ENCODE measurements around the gene FOXO1. TPM values are rescaled to one million over a fixed set of nuclear protein-coding genes. Genes with fewer than 3 reads are reported as not detected.

Gene FOXO1
- total RNA-seq, 1 experiment from 2014 or later = 12.2 TPM

GRCh38 chr13:40661875-40662665 is 4.4 kb downstream of the FOXO1 start:
- Histone ChIP-seq H3K9ac (ENCODE audit: low read length) (no peak overlapping the region), H3K9me2 (ENCODE audit: insufficient read depth) (no peaks in the 10 kb centered on the region), H3K36me3 (ENCODE audit: control insufficient read depth in 1 of 2, insufficient read depth in 2 of 2, low read length in 2 of 2) (no peaks in the 10 kb centered on the region), H3K4me3 (replicated peaks in 1 of 2; ENCODE audit: low read depth in 1 of 2, low read length in 2 of 2) (no peak overlapping the region), H3K4me2 (ENCODE audit: low read length) (no peak overlapping the region; the same call in 1 of the 2 replicates), H3K4me1 (ENCODE audit: control insufficient read depth in 1 of 2, insufficient read depth in 2 of 2, low read length in 2 of 2) (peaks cover 14 to 22% of the 10 kb centered on the region in 2 experiments), H3K79me2 (ENCODE audit: insufficient read depth, low read length) (peaks cover 53% of the 10 kb centered on the region), H3K27ac (ENCODE audit: low read depth, low read length) (no peak overlapping the region), H2AFZ (ENCODE audit: low read depth, low read length, poor library complexity, severe bottlenecking) (no peak overlapping the region), H3K27me3 (ENCODE audit: insufficient read depth, low read length) (no peaks in the 10 kb centered on the region), H4K20me1 (ENCODE audit: insufficient read depth) (no peaks in the 10 kb centered on the region), H3K9me3 (ENCODE audit: control insufficient read depth in 1 of 2, insufficient read depth in 1 of 2, low read depth in 1 of 2, low read length in 2 of 2) (no peaks in the 10 kb centered on the region)
- DNase-seq (ENCODE audit: low read depth, low spot score) = no peak
- TF ChIP-seq RAD21 (IDR thresholded peaks at IDR 0.05; ENCODE audit: low read depth) (no peak), CEBPB (IDR thresholded peaks at IDR 0.05; ENCODE audit: low read depth) (no peak), ZFX (IDR thresholded peaks at IDR 0.05) (no peak), YY1 (IDR thresholded peaks at IDR 0.05; ENCODE audit: extremely low read depth, insufficient replicate concordance, low read depth, low read length) (no peak), EZH2phosphoT487 (IDR thresholded peaks at IDR 0.05; ENCODE audit: borderline replicate concordance) (no peak), EZH2 (IDR thresholded peaks at IDR 0.05) (no peak), TCF7L2 (IDR thresholded peaks at IDR 0.05; ENCODE audit: borderline replicate concordance, extremely low read depth, insufficient read depth, insufficient read length) (no peak), SIN3A (IDR thresholded peaks at IDR 0.05; ENCODE audit: low read depth) (no peak), ELF1 (IDR thresholded peaks at IDR 0.05; ENCODE audit: borderline replicate concordance, low read depth) (no peak), POLR2A (IDR thresholded peaks at IDR 0.05; ENCODE audit: borderline replicate concordance, extremely low read depth, insufficient read depth, insufficient read length) (no peak), CTCF (IDR thresholded peaks at IDR 0.05 in 2 of 3, conservative IDR thresholded peaks at IDR 0.05 in 1 of 3; ENCODE audit: borderline replicate concordance in 1 of 3, insufficient read depth in 1 of 3, low read depth in 2 of 3, low read length in 2 of 3) (no peak), ZNF274 (IDR thresholded peaks at IDR 0.05; ENCODE audit: low read depth, low read length) (no peak), POLR2AphosphoS5 (IDR thresholded peaks at IDR 0.05; ENCODE audit: low read depth, low read length) (no peak), SRF (IDR thresholded peaks at IDR 0.05; ENCODE audit: low read depth) (no peak), JUND (IDR thresholded peaks at IDR 0.05) (no peak), FOSL1 (IDR thresholded peaks at IDR 0.05; ENCODE audit: low read depth) (no peak), MAX (IDR thresholded peaks at IDR 0.05) (no peak), CBX3 (IDR thresholded peaks at IDR 0.05; ENCODE audit: low read depth) (no peak), ATF3 (IDR thresholded peaks at IDR 0.05) (no peak)
- TF ChIP-seq, protein P1, sequence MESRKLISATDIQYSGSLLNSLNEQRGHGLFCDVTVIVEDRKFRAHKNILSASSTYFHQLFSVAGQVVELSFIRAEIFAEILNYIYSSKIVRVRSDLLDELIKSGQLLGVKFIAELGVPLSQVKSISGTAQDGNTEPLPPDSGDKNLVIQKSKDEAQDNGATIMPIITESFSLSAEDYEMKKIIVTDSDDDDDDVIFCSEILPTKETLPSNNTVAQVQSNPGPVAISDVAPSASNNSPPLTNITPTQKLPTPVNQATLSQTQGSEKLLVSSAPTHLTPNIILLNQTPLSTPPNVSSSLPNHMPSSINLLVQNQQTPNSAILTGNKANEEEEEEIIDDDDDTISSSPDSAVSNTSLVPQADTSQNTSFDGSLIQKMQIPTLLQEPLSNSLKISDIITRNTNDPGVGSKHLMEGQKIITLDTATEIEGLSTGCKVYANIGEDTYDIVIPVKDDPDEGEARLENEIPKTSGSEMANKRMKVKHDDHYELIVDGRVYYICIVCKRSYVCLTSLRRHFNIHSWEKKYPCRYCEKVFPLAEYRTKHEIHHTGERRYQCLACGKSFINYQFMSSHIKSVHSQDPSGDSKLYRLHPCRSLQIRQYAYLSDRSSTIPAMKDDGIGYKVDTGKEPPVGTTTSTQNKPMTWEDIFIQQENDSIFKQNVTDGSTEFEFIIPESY (IDR thresholded peaks at IDR 0.05; ENCODE audit: extremely low read depth, insufficient replicate concordance, low read length) = no peak
- ChIA-PET POLR2A (interaction anchor here (0.7 kb wide), 1 partner anchor 1436 kb away, joined by 3 read pairs; no protein-coding TSS in a partner anchor), RAD21 (ENCODE audit: low non-redundant PET in 1 of 2, low total read pairs in 2 of 2, uncharacterized antibody in 2 of 2, unreplicated experiment in 2 of 2) (no interaction called here), CTCF (no interaction called here)
- ATAC-seq = no peak
- TSS peak; percentile 32 for BruUV-seq (replicated peaks)
- intact Hi-C loops (cut with micrococcal nuclease) = no loop called here

All from HCT116 (cell line).